HL-60 (cell line): Measurements from ENCODE around the gene LGR6.

Experiments used
- DNase-seq, 2 experiments: peaks; one replicate each; pipeline ENCODE4 v3.0.0-alpha.2; 2010 to 2020; ENCODE audit warnings: low read depth in 1 of 2, low spot score in 1 of 2
- H3K27ac ChIP-seq: fragments of 250-450 bp; sonication (Bioruptor Pico); replicated peaks from 2 replicates; pipeline ENCODE4 v1.5.1; 2020; ENCODE audit warnings: mild to moderate bottlenecking, moderate library complexity
- H3K27me3 ChIP-seq: fragments of 250-450 bp; sonication (Bioruptor Pico); 2 replicates; pipeline ENCODE4 v1.5.1; 2021; ENCODE audit warnings: mild to moderate bottlenecking, moderate library complexity; ENCODE audit not compliant: insufficient read depth, poor library complexity, severe bottlenecking
- H3K4me3 ChIP-seq: replicated peaks from 2 replicates; pipeline ENCODE4 v1.5.1; 2011; ENCODE audit warnings: mild to moderate bottlenecking, control low read depth, low read length; ENCODE audit not compliant: insufficient read depth
- GABPA ChIP-seq: IDR thresholded peaks from 2 replicates; pipeline ENCODE4 v1.6.1; 2012; ENCODE audit warnings: low read depth
- POLR2AphosphoS5 ChIP-seq: IDR thresholded peaks from 2 replicates; pipeline ENCODE4 v1.6.1; 2012; ENCODE audit warnings: low read depth
- SPI1 ChIP-seq: IDR thresholded peaks from 2 replicates; pipeline ENCODE4 v1.6.1; 2012; ENCODE audit warnings: low read depth, mild to moderate bottlenecking, borderline replicate concordance
- TF ChIP-seq, protein P1 (sequence below): IDR thresholded peaks from one replicate; pipeline ENCODE4 v1.5.1; 2011; ENCODE audit warnings: low read length, control low read depth, inconsistent platforms; ENCODE audit not compliant: insufficient read depth
- TF ChIP-seq, protein P2 (sequence below): IDR thresholded peaks from 2 replicates; pipeline ENCODE4 v1.6.1; 2012; ENCODE audit warnings: low read depth; ENCODE audit not compliant: insufficient replicate concordance

LGR6 gene

DNA sequence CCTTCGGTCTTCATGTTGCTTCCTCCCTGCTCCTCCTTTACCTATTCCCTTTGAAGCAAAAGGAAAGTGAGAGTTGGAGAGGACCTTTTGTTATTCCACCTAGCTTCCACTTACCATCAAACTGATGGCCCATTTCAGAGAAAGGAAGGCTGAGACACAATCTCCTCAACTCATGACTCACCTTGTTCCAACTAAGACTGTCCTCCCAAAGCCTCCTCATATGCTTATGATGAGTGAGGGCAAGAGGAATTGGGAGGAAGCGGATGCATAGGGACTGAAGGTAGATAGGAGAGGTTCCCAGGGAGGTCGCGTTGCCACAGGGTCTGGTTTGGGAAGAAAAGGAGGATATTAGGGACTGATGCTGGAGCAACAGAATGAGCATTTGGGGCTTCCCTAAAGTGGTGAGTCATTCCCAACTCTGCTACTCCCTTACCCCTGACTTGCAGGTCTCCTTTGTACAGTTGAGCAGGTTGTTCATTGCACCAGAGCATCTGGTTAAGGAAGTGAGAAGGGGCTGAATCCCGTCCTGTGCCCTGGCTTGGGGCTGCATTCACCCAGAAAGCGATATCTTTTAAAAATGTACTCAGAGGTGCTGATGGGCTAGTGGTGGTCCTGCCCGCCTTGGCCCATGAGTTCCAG, 35.0 kb downstream of the LGR6 start:
- peaks cover 12% of the 10 kb centered on the region for H3K27me3 ChIP-seq

DNA sequence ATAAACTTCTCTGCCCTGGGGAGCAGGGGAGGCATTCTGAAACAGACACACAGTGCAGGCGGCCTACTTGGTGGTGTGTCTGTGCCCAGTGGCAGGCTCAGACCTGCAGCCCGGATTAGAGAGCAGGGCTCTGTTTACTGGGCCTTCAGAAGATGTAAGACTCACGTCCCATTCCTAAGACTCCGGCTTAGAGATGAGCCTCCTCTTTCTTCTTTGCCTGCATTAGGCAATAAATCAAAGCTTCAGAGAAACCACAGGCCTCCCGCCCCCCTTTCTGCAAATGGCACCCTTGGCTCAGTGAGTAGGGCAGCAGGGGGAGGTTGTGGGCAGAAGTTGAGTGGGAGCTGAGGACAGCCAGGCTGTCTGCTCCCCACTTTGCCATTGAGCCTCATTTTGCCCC, 35.8 kb downstream of the LGR6 start:
- H3K27me3 ChIP-seq: peaks cover 15% of the 10 kb centered on the region
- H3K4me3 ChIP-seq: no peak overlapping the region
- no peak for DNase-seq
- no peak for TF ChIP-seq GABPA
- TF ChIP-seq POLR2AphosphoS5: no peak
- TF ChIP-seq SPI1: no peak
- TF ChIP-seq, protein P1, sequence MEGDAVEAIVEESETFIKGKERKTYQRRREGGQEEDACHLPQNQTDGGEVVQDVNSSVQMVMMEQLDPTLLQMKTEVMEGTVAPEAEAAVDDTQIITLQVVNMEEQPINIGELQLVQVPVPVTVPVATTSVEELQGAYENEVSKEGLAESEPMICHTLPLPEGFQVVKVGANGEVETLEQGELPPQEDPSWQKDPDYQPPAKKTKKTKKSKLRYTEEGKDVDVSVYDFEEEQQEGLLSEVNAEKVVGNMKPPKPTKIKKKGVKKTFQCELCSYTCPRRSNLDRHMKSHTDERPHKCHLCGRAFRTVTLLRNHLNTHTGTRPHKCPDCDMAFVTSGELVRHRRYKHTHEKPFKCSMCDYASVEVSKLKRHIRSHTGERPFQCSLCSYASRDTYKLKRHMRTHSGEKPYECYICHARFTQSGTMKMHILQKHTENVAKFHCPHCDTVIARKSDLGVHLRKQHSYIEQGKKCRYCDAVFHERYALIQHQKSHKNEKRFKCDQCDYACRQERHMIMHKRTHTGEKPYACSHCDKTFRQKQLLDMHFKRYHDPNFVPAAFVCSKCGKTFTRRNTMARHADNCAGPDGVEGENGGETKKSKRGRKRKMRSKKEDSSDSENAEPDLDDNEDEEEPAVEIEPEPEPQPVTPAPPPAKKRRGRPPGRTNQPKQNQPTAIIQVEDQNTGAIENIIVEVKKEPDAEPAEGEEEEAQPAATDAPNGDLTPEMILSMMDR: no peak
- TF ChIP-seq, protein P2, sequence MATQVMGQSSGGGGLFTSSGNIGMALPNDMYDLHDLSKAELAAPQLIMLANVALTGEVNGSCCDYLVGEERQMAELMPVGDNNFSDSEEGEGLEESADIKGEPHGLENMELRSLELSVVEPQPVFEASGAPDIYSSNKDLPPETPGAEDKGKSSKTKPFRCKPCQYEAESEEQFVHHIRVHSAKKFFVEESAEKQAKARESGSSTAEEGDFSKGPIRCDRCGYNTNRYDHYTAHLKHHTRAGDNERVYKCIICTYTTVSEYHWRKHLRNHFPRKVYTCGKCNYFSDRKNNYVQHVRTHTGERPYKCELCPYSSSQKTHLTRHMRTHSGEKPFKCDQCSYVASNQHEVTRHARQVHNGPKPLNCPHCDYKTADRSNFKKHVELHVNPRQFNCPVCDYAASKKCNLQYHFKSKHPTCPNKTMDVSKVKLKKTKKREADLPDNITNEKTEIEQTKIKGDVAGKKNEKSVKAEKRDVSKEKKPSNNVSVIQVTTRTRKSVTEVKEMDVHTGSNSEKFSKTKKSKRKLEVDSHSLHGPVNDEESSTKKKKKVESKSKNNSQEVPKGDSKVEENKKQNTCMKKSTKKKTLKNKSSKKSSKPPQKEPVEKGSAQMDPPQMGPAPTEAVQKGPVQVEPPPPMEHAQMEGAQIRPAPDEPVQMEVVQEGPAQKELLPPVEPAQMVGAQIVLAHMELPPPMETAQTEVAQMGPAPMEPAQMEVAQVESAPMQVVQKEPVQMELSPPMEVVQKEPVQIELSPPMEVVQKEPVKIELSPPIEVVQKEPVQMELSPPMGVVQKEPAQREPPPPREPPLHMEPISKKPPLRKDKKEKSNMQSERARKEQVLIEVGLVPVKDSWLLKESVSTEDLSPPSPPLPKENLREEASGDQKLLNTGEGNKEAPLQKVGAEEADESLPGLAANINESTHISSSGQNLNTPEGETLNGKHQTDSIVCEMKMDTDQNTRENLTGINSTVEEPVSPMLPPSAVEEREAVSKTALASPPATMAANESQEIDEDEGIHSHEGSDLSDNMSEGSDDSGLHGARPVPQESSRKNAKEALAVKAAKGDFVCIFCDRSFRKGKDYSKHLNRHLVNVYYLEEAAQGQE: no peak
- no peak overlapping the region for H3K27ac ChIP-seq

More for the DNA sequence above, 35.0 kb downstream of the LGR6 start:
- DNase-seq: no peak
- no peak overlapping the region for H3K27ac ChIP-seq
- H3K4me3 ChIP-seq: no peak overlapping the region
- TF ChIP-seq, protein P2: no peak
- TF ChIP-seq, protein P1: no peak
- no peak for TF ChIP-seq SPI1
- no peak for TF ChIP-seq GABPA
- TF ChIP-seq POLR2AphosphoS5: no peak

DNA sequence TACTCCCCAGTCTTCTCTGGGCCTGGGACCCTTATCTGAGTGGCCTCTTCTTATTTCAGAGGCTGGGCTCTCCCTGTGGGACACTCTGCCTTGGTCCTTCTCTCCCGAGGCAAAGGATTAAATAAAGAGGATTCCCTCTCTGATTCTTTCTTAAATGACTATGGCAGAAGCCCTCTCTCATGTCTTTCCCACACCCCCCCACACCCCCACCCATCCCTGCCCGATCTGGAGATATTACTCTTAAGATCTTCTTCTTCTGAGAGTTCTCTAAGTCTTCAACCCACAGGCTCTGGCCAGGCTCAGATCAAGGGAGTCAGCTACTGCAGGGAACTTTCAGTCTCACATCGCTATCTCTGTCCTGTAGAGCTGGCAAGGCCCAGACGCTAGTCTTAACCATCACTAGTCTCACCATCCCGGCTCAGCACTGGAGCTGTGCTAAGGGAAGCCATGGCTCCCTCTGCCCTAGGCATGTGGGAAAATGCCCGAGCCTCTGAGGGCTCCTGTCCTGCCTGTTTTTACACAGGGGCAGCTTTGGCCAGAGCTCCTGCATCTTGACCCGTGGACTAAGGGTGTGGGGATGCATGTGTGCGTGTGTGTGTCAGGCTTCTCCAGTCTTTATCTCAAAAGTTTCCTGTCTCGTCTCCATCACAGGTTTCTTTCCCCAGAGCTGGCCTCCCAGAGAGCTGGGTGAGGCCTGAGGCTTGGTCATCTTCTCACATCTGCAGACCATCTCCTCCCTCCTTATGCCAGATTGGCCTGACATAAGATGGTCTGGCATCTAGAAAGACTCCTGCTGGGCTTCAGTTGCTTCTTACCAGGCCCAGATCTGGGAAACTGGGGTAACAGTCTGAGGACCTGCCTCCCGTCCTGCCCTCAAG, 36.7 kb downstream of the LGR6 start:
- H3K27ac ChIP-seq: no peak overlapping the region
- TF ChIP-seq GABPA (no peak), POLR2AphosphoS5 (no peak), SPI1 (no peak)
- TF ChIP-seq, protein P2: no peak
- TF ChIP-seq, protein P1: no peak
- no peak for DNase-seq
- H3K4me3 ChIP-seq: no peak overlapping the region
- peaks cover 15% of the 10 kb centered on the region for H3K27me3 ChIP-seq
